NT2/D1 (cell line): ENCODE measurements around the gene SFRP5.

Source experiments
- SUZ12 ChIP-seq: IDR thresholded peaks from 2 replicates; pipeline ENCODE4 v1.6.1; 2011; ENCODE audit not compliant: insufficient read length, insufficient read depth; ENCODE audit errors: extremely low read depth
- YY1 ChIP-seq: IDR thresholded peaks from 2 replicates; pipeline ENCODE4 v1.6.1; 2011; ENCODE audit not compliant: insufficient read length, insufficient read depth

GRCh38 chr10:97785231-97785630 is 13.4 kb upstream of the SFRP5 start:
- TF ChIP-seq SUZ12, result no peak
- TF ChIP-seq YY1, result no peak
